Measurements from ENCODE around the gene FLNB.

FLNB gene

DNA sequence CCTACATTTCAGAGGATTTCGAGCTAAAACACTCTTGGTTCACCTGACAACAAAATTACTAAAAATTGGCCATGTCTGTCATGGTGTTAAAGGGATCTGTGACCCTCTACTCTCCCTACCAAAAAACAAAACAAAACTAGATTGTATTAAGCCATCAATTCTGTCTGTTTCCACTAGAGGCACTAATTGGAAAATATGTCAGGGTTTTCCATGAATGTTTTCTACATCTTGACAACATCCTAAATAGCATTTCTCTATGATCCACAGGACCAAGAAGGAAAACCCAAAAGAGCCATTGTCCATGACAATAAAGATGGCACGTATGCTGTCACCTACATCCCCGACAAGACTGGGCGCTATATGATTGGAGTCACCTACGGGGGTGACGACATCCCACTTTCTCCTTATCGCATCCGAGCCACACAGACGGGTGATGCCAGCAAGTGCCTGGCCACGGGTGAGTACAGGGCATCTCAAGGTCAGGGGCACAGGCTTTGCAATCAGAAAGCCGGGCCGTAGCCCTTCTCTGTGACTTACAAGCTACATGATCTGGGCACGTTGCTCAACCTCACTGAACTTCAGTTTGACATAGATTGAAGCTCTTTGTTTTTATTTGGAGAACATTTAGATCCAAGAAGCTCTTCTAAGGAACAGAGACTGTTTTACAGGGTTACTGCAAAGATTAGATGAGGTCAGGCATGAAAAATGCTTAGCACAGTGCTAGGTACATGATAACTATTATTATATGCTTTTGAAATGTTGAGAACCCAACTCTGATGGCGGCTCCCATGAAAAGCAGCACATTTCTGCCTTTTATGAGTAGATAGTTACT is 127.7 kb downstream of the FLNB start:
- DNase-seq (ENCODE audit: low read depth) = peak; percentile 30
- H3K4me3 ChIP-seq (ENCODE audit: low read depth, low read length) = no peak overlapping the region
- TF ChIP-seq, protein P1, sequence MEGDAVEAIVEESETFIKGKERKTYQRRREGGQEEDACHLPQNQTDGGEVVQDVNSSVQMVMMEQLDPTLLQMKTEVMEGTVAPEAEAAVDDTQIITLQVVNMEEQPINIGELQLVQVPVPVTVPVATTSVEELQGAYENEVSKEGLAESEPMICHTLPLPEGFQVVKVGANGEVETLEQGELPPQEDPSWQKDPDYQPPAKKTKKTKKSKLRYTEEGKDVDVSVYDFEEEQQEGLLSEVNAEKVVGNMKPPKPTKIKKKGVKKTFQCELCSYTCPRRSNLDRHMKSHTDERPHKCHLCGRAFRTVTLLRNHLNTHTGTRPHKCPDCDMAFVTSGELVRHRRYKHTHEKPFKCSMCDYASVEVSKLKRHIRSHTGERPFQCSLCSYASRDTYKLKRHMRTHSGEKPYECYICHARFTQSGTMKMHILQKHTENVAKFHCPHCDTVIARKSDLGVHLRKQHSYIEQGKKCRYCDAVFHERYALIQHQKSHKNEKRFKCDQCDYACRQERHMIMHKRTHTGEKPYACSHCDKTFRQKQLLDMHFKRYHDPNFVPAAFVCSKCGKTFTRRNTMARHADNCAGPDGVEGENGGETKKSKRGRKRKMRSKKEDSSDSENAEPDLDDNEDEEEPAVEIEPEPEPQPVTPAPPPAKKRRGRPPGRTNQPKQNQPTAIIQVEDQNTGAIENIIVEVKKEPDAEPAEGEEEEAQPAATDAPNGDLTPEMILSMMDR (conservative IDR thresholded peaks at IDR 0.05; ENCODE audit: low read depth, low read length) = peak; percentile 52

DNA sequence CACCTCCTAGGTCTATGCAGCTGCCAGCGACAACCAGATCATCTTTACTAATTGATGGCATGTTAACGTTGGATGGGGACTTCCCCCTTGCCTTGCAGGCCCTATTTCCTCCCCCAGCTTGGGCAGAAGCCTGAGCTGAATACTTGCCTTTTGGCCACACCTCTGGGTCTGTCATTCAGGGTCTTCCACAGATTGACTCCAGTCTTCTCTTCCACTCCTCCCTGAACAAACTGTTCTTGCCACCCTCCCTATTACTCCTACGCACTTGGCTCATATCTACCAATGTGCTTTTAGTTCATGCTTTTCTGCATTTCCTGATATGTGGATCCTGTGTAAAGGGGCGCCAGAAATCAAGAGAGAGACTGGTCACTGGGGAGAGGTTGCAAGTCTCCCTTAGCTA is 129.1 kb downstream of the FLNB start:
- DNase-seq (ENCODE audit: low read depth) = no peak
- TF ChIP-seq, protein P1 (conservative IDR thresholded peaks at IDR 0.05; ENCODE audit: low read depth, low read length) = no peak
- no peak overlapping the region for H3K4me3 ChIP-seq (ENCODE audit: low read depth, low read length)

DNA sequence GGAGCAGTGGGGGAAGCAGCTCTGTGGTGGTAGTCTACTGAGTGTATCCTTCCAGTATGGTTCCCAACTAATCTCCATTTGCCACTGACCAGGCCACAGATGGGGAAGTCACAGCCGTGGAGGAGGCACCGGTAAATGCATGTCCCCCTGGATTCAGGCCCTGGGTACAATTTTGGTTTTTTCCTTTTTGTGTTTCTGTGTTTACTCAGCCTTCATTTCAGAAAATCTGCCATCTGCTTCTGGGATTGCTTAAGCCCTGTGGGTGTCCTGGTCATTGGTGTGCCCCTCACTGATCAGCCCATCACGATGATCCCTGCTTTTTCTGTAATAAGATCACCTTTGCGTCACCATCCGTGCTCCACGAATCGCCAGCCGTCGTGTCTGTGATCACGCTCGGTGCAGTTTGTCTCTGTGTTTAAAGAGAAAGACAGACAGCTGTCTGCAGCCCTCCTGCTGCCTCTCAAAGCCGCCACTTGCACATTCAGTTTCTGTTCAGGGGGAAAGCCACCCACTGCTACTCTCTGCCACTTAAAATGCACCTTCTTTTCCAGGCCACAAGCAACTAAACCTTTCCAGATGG is 133.6 kb downstream of the FLNB start:
- DNase-seq (ENCODE audit: low read depth) = no peak
- no peak overlapping the region for H3K4me3 ChIP-seq (ENCODE audit: low read depth, low read length)
- TF ChIP-seq, protein P1 (conservative IDR thresholded peaks at IDR 0.05; ENCODE audit: low read depth, low read length) = no peak

DNA sequence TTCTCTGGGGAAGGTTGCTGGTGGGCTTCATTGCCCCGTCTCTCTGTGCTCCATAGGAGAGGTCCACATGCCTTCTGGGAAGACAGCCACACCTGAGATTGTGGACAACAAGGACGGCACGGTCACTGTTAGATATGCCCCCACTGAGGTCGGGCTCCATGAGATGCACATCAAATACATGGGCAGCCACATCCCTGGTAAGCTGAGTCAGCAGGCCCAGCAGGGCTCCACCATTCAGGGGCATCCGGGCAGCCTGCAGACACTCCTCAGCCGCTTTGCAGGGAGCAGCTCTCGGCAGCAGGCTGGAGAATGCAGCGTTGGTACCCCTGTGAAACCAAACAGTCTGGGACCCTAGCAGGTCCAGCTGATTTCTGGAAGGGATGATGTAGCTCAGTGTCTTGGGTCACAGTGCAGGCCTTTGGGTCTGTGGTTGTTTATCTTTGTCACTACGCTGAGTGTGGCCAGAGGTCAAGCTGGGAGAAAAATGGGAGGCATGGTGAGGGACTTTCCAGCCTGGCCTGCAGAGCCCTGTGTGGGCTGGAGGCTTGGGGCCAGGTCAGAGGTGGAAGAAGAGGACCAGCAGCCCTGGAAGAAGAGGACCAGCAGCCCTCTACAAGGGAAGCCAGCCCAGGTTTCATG is 135.3 kb downstream of the FLNB start:
- peak; percentile 43 for DNase-seq (ENCODE audit: low read depth)

DNA sequence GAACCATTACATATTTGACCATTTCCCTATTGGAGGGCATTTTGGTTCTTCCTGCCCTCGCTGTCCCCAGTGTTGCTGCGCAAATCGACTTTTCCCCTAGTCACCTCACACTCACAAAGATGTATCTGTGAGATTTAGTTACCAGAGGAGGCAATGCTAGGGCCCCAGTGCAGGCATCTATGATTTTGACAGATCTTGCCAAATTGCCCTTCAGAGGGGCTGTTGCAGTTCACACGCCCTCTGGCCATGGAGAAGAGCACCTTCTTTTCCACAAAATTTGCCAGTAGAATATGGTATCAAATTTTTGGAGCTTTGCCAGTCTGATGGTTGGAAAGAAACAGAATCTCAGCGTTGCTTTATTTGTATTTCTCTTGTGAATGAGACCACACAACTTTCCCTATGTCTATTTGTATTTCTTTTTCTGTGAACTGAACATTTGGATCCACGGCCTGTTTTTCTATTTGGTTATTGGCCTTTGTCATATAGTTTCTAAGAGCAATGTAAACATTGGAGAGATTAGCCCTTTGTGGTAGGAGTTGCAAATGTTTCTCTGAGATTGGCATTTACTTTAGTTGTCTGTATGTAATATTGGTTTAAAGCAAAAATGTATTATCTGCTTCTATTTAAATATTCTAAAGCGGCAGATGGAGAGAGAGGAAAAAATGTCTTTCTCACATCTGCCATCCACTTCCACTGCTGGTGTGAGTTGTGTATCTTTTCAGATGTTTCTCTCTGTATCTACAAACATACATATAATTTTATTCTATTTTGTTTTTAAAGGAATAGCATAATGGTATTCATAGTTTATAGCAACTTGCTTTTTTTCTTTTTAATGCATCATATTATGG is 136.5 kb downstream of the FLNB start:
- TF ChIP-seq, protein P1 (conservative IDR thresholded peaks at IDR 0.05; ENCODE audit: low read depth, low read length) = no peak
- H3K4me3 ChIP-seq (ENCODE audit: low read depth, low read length) = no peak overlapping the region
- DNase-seq (ENCODE audit: low read depth) = peak; percentile 16

More for the DNA sequence above, 135.3 kb downstream of the FLNB start:
- no peak overlapping the region for H3K4me3 ChIP-seq (ENCODE audit: low read depth, low read length)
- TF ChIP-seq, protein P1 (conservative IDR thresholded peaks at IDR 0.05; ENCODE audit: low read depth, low read length) = no peak

DNA sequence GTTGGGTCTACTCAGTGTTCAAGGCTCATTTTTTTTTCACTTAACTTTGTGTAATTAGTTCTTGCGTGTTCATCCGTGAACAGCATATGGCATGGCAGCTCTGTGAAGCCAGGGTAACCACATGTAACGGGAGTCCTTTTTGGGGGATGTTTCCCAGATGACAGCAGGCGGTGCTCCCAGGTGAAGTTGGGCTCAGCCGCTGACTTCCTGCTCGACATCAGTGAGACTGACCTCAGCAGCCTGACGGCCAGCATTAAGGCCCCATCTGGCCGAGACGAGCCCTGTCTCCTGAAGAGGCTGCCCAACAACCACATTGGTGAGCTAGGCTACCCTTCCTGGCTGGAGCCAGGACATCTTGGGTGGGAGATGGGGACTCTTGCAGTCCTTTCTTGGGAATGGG is 139.8 kb downstream of the FLNB start:
- TF ChIP-seq, protein P1 (conservative IDR thresholded peaks at IDR 0.05; ENCODE audit: low read depth, low read length) = no peak
- H3K4me3 ChIP-seq (ENCODE audit: low read depth, low read length) = no peak overlapping the region
- DNase-seq (ENCODE audit: low read depth) = no peak

All from choroid plexus epithelial cell (primary cell).